Activated T-helper 2 cell treated with anti-CD3 and anti-CD28 coated beads, Interferon-gamma antibody, Interleukin-2, Interleukin-4, amounts not matched to agents 10 μg/mL and 5 μg/mL and 100 μg/mL, durations not matched to agents 14 hours and 24 hours and 36 hours (primary cell): ENCODE measurements around the gene OTUD4. TPM values are rescaled to one million over a fixed set of nuclear protein-coding genes. Genes with fewer than 3 reads are reported as not detected.
"Not testable (repeated sequence)": the region's sequence is repeated elsewhere in the genome, so short reads cannot be mapped to it uniquely, and the experiment has no call there.

Source experiments
- DNase-seq: peaks from one replicate; pipeline ENCODE4 v3.0.0; 2021; ENCODE audit warnings: low spot score
- H3K27ac Mint-ChIP-seq: one replicate; pipeline ENCODE4 v1.8.0; 2021; ENCODE audit warnings: mixed read lengths
- H3K27me3 Mint-ChIP-seq: one replicate; pipeline ENCODE4 v1.8.0; 2021; ENCODE audit warnings: low read depth, mixed read lengths
- H3K36me3 Mint-ChIP-seq: one replicate; pipeline ENCODE4 v1.8.0; 2021; ENCODE audit warnings: low read depth, mixed read lengths
- H3K4me1 Mint-ChIP-seq: one replicate; pipeline ENCODE4 v1.8.0; 2021; ENCODE audit warnings: low read depth, mixed read lengths
- H3K4me3 Mint-ChIP-seq: one replicate; pipeline ENCODE4 v1.8.0; 2021; ENCODE audit warnings: low read depth, mild to moderate bottlenecking, moderate library complexity, mixed read lengths
- H3K9me3 Mint-ChIP-seq: one replicate; pipeline ENCODE4 v1.8.0; 2021; ENCODE audit warnings: mixed read lengths
- intact Hi-C: fragments of 100-400 bp; cut with micrococcal nuclease; formaldehyde crosslinking; loops from one replicate; pipeline ENCODE4 v1.15.1; 2023
- total RNA-seq: library from RNA; stranded (reverse); gene quantifications from 2 replicates; pipeline ENCODE4 v1.2.3, GENCODE V29; 2022

The OTUD4 gene
- total RNA-seq, 1 donor from 2014 or later = 71.7 TPM

GRCh38 chr4:145153181-145153903 is 27.0 kb downstream of the OTUD4 start:
- intact Hi-C loops = loop anchor here (5.0 kb wide), 1 partner anchor 36 kb away; no protein-coding TSS in a partner anchor
- Mint-ChIP-seq H3K27ac (peak overlapping the region; percentile 49), H3K36me3 (peaks cover 84% of the 10 kb centered on the region), H3K27me3 (no peaks in the 10 kb centered on the region), H3K9me3 (no peaks in the 10 kb centered on the region), H3K4me3 (no peak overlapping the region), H3K4me1 (peaks cover 32% of the 10 kb centered on the region)
- no peak for DNase-seq

GRCh38 chr4:145148980-145149379 is 31.4 kb downstream of the OTUD4 start:
- Mint-ChIP-seq H3K27me3 (no peaks in the 10 kb centered on the region), H3K4me3 (no peak overlapping the region), H3K36me3 (peaks cover 82% of the 10 kb centered on the region), H3K9me3 (no peaks in the 10 kb centered on the region), H3K27ac (no peak overlapping the region), H3K4me1 (peaks cover 15% of the 10 kb centered on the region)
- intact Hi-C loops = no loop called here
- DNase-seq = no peak

- Mint-ChIP-seq H3K4me3 (peak overlapping the region; percentile 37), H3K27ac (peak overlapping the region; percentile 52), H3K36me3 (peaks cover 83% of the 10 kb centered on the region), H3K4me1 (peaks cover 51% of the 10 kb centered on the region)
- H3K27me3 Mint-ChIP-seq, intact Hi-C loops, H3K9me3 Mint-ChIP-seq, DNase-seq: not testable (repeated sequence)
Measured at GRCh38 chr4:145136219-145136618, 44.2 kb downstream of the OTUD4 start.

- H3K4me3 Mint-ChIP-seq = peak overlapping the region; percentile 23
- H3K4me1 Mint-ChIP-seq = peaks cover 64% of the 10 kb centered on the region
- H3K27me3 Mint-ChIP-seq = no peaks in the 10 kb centered on the region
- peaks cover 86% of the 10 kb centered on the region for H3K36me3 Mint-ChIP-seq
- no peaks in the 10 kb centered on the region for H3K9me3 Mint-ChIP-seq
- H3K27ac Mint-ChIP-seq = peak overlapping the region; percentile 65
- intact Hi-C loops = loop anchor here (2.0 kb wide), 1 partner anchor 22 kb away; no protein-coding TSS in a partner anchor
- DNase-seq = no peak
Measured at GRCh38 chr4:145132511-145133098, 47.8 kb downstream of the OTUD4 start.

GRCh38 chr4:145131848-145132247 is 48.5 kb downstream of the OTUD4 start:
- peaks cover 65% of the 10 kb centered on the region for H3K4me1 Mint-ChIP-seq
- DNase-seq = no peak
- H3K27ac Mint-ChIP-seq = peak overlapping the region; percentile 65
- H3K9me3 Mint-ChIP-seq = no peaks in the 10 kb centered on the region
- H3K4me3 Mint-ChIP-seq = peak overlapping the region; percentile 13
- no peaks in the 10 kb centered on the region for H3K27me3 Mint-ChIP-seq
- intact Hi-C loops = loop anchor here (2.0 kb wide), 1 partner anchor 23 kb away; no protein-coding TSS in a partner anchor
- peaks cover 85% of the 10 kb centered on the region for H3K36me3 Mint-ChIP-seq

GRCh38 chr4:145130788-145131399 is 49.5 kb downstream of the OTUD4 start:
- Mint-ChIP-seq H3K27ac (peak overlapping the region; percentile 85), H3K9me3 (no peaks in the 10 kb centered on the region), H3K4me3 (peak overlapping the region; percentile 31), H3K27me3 (no peaks in the 10 kb centered on the region), H3K36me3 (peaks cover 89% of the 10 kb centered on the region), H3K4me1 (peaks cover 70% of the 10 kb centered on the region)
- intact Hi-C loops = loop anchor here (1.0 kb wide), 1 partner anchor 33 kb away; the partner anchor contains the start of genes ABCE1 and ANAPC10
- DNase-seq = no peak

GRCh38 chr4:145130130-145130529 is 50.3 kb downstream of the OTUD4 start:
- no peak for DNase-seq
- intact Hi-C loops = loop anchor here (1.0 kb wide), 1 partner anchor 32 kb away; the partner anchor contains the start of genes ABCE1 and ANAPC10
- peak overlapping the region; percentile 85 for H3K27ac Mint-ChIP-seq
- no peaks in the 10 kb centered on the region for H3K27me3 Mint-ChIP-seq
- H3K9me3 Mint-ChIP-seq = no peaks in the 10 kb centered on the region
- H3K4me3 Mint-ChIP-seq = no peak overlapping the region
- H3K4me1 Mint-ChIP-seq = peaks cover 68% of the 10 kb centered on the region
- peaks cover 88% of the 10 kb centered on the region for H3K36me3 Mint-ChIP-seq

- Mint-ChIP-seq H3K4me1 (peaks cover 38% of the 10 kb centered on the region), H3K9me3 (no peaks in the 10 kb centered on the region), H3K4me3 (peak overlapping the region; percentile 8), H3K27ac (peak overlapping the region; percentile 83), H3K36me3 (peaks cover 81% of the 10 kb centered on the region), H3K27me3 (no peaks in the 10 kb centered on the region)
- no peak for DNase-seq
- intact Hi-C loops = no loop called here
Measured at GRCh38 chr4:145125396-145125795, 55.0 kb downstream of the OTUD4 start.

- H3K27ac Mint-ChIP-seq = peak overlapping the region; percentile 21
- DNase-seq = no peak
- H3K4me3 Mint-ChIP-seq = no peak overlapping the region
- peaks cover 66% of the 10 kb centered on the region for H3K36me3 Mint-ChIP-seq
- intact Hi-C loops = no loop called here
- H3K27me3 Mint-ChIP-seq = no peaks in the 10 kb centered on the region
- H3K4me1 Mint-ChIP-seq = peaks cover 12% of the 10 kb centered on the region
- H3K9me3 Mint-ChIP-seq = no peaks in the 10 kb centered on the region
Measured at GRCh38 chr4:145108128-145108527, 72.3 kb downstream of the OTUD4 start.

- Mint-ChIP-seq H3K36me3 (peaks cover 56% of the 10 kb centered on the region), H3K9me3 (no peaks in the 10 kb centered on the region), H3K4me1 (peaks cover 11% of the 10 kb centered on the region), H3K27ac (no peak overlapping the region), H3K27me3 (no peaks in the 10 kb centered on the region), H3K4me3 (no peak overlapping the region)
- intact Hi-C loops = no loop called here
- no peak for DNase-seq
Measured at GRCh38 chr4:145107126-145107525, 73.3 kb downstream of the OTUD4 start.

GRCh38 chr4:145103496-145103895 is 76.9 kb downstream of the OTUD4 start:
- intact Hi-C loops = no loop called here

GRCh38 chr4:145102619-145103018 is 77.8 kb downstream of the OTUD4 start:
- Mint-ChIP-seq H3K36me3 (peaks cover 36% of the 10 kb centered on the region), H3K4me1 (peaks cover 11% of the 10 kb centered on the region), H3K9me3 (no peaks in the 10 kb centered on the region), H3K4me3 (no peak overlapping the region), H3K27ac (no peak overlapping the region), H3K27me3 (no peaks in the 10 kb centered on the region)
- intact Hi-C loops = no loop called here
- no peak for DNase-seq

More at GRCh38 chr4:145103496-145103895, 76.9 kb downstream of the OTUD4 start:
- Mint-ChIP-seq H3K36me3 (peaks cover 40% of the 10 kb centered on the region), H3K27ac (no peak overlapping the region), H3K4me1 (peaks cover 11% of the 10 kb centered on the region), H3K9me3 (no peaks in the 10 kb centered on the region), H3K4me3 (no peak overlapping the region), H3K27me3 (no peaks in the 10 kb centered on the region)
- no peak for DNase-seq

- intact Hi-C loops = no loop called here
- Mint-ChIP-seq H3K4me3 (no peak overlapping the region), H3K4me1 (peaks cover 16% of the 10 kb centered on the region), H3K27me3 (no peaks in the 10 kb centered on the region), H3K36me3 (peaks cover 27% of the 10 kb centered on the region), H3K27ac (no peak overlapping the region), H3K9me3 (no peaks in the 10 kb centered on the region)
- no peak for DNase-seq
Measured at GRCh38 chr4:145101091-145101490, 79.3 kb downstream of the OTUD4 start.
